ENCODE results near the gene WASF2. TPM values are rescaled to one million over a fixed set of nuclear protein-coding genes. Genes with fewer than 3 reads are reported as not detected.

Gene WASF2
- total RNA-seq, 1 donor from 2014 or later: 97.8 TPM

GRCh38 chr1:27519331-27520258 lies 29.6 kb upstream of the WASF2 start:
- H3K4me3 Mint-ChIP-seq: no peak overlapping the region
- no peaks in the 10 kb centered on the region for H3K36me3 Mint-ChIP-seq

GRCh38 chr1:27518808-27519207 lies 28.8 kb upstream of the WASF2 start:
- Mint-ChIP-seq H3K27me3 (ENCODE audit: low read depth) (no peaks in the 10 kb centered on the region), H3K4me1 (peaks cover 57% of the 10 kb centered on the region), H3K4me3 (no peak overlapping the region), H3K9me3 (no peaks in the 10 kb centered on the region), H3K27ac (no peak overlapping the region), H3K36me3 (no peaks in the 10 kb centered on the region)
- no peak for DNase-seq (ENCODE audit: low spot score in 2 of 2, unreplicated experiment in 2 of 2)
- TF ChIP-seq CTCF (IDR thresholded peaks at IDR 0.05; ENCODE audit: unreplicated experiment): no peak

More at GRCh38 chr1:27519331-27520258, 29.6 kb upstream of the WASF2 start:
- H3K9me3 Mint-ChIP-seq: no peaks in the 10 kb centered on the region
- H3K27me3 Mint-ChIP-seq (ENCODE audit: low read depth): no peaks in the 10 kb centered on the region
- DNase-seq (ENCODE audit: low spot score in 2 of 2, unreplicated experiment in 2 of 2): no peak
- peak overlapping the region; percentile 35 for H3K27ac Mint-ChIP-seq
- peaks cover 63% of the 10 kb centered on the region for H3K4me1 Mint-ChIP-seq
- TF ChIP-seq CTCF (IDR thresholded peaks at IDR 0.05; ENCODE audit: unreplicated experiment): no peak

GRCh38 chr1:27517907-27518718 lies 28.1 kb upstream of the WASF2 start:
- no peak for DNase-seq (ENCODE audit: low spot score in 2 of 2, unreplicated experiment in 2 of 2)
- Mint-ChIP-seq H3K36me3 (no peaks in the 10 kb centered on the region), H3K4me3 (no peak overlapping the region), H3K4me1 (peaks cover 54% of the 10 kb centered on the region), H3K9me3 (no peaks in the 10 kb centered on the region), H3K27me3 (ENCODE audit: low read depth) (no peaks in the 10 kb centered on the region), H3K27ac (peak overlapping the region; percentile 37)
- TF ChIP-seq CTCF (IDR thresholded peaks at IDR 0.05; ENCODE audit: unreplicated experiment): no peak

GRCh38 chr1:27517301-27517700 lies 27.3 kb upstream of the WASF2 start:
- Mint-ChIP-seq H3K9me3 (no peaks in the 10 kb centered on the region), H3K36me3 (no peaks in the 10 kb centered on the region), H3K4me1 (peaks cover 46% of the 10 kb centered on the region), H3K27me3 (ENCODE audit: low read depth) (no peaks in the 10 kb centered on the region), H3K4me3 (no peak overlapping the region), H3K27ac (no peak overlapping the region)
- DNase-seq (ENCODE audit: low spot score in 2 of 2, unreplicated experiment in 2 of 2): no peak
- TF ChIP-seq CTCF (IDR thresholded peaks at IDR 0.05; ENCODE audit: unreplicated experiment): no peak

GRCh38 chr1:27515626-27516025 lies 25.7 kb upstream of the WASF2 start:
- Mint-ChIP-seq H3K27me3 (ENCODE audit: low read depth) (no peaks in the 10 kb centered on the region), H3K36me3 (no peaks in the 10 kb centered on the region), H3K4me1 (peaks cover 34% of the 10 kb centered on the region), H3K9me3 (no peaks in the 10 kb centered on the region), H3K27ac (peak overlapping the region; percentile 47), H3K4me3 (no peak overlapping the region)
- no peak for TF ChIP-seq CTCF (IDR thresholded peaks at IDR 0.05; ENCODE audit: unreplicated experiment)
- no peak for DNase-seq (ENCODE audit: low spot score in 2 of 2, unreplicated experiment in 2 of 2)

Measured in mesothelial cell of epicardium (in vitro differentiated cells).